HEK293 (cell line): ENCODE results near the gene CBFA2T2.

Source experiments
- GFI1B ChIP-seq: fragments of 450-650 bp; formaldehyde crosslinking; IDR thresholded peaks from 2 replicates; pipeline ENCODE4 v1.5.1; 2016; ENCODE audit warnings: missing biosample characterization, missing genetic modification characterization
- OVOL3 ChIP-seq: fragments of 450-650 bp; formaldehyde crosslinking; IDR thresholded peaks from 2 replicates; pipeline ENCODE4 v1.5.1; 2016; ENCODE audit warnings: missing biosample characterization, missing genetic modification characterization
- ZNF10 ChIP-seq: fragments of 450-650 bp; formaldehyde crosslinking; IDR thresholded peaks from 2 replicates; pipeline ENCODE4 v1.5.1; 2017; ENCODE audit warnings: missing biosample characterization, missing genetic modification characterization
- ZNF157 ChIP-seq: fragments of 450-650 bp; formaldehyde crosslinking; IDR thresholded peaks from 2 replicates; pipeline ENCODE4 v1.5.1; 2016; ENCODE audit warnings: missing biosample characterization, missing genetic modification characterization
- ZNF473 ChIP-seq: fragments of 450-650 bp; formaldehyde crosslinking; IDR thresholded peaks from 2 replicates; pipeline ENCODE4 v1.5.1; 2017; ENCODE audit warnings: missing biosample characterization, missing genetic modification characterization
- ZNF792 ChIP-seq: fragments of 450-650 bp; formaldehyde crosslinking; IDR thresholded peaks from 2 replicates; pipeline ENCODE4 v1.5.1; 2016; ENCODE audit warnings: missing biosample characterization, missing genetic modification characterization
- TF ChIP-seq, protein P1 (sequence below): fragments of 450-650 bp; formaldehyde crosslinking; IDR thresholded peaks from 2 replicates; pipeline ENCODE4 v1.5.1; 2016; ENCODE audit warnings: missing biosample characterization, missing genetic modification characterization
- TF ChIP-seq, protein P2 (sequence below): fragments of 450-650 bp; formaldehyde crosslinking; IDR thresholded peaks from 2 replicates; pipeline ENCODE4 v1.5.1; 2016; ENCODE audit warnings: missing biosample characterization, missing genetic modification characterization
- TF ChIP-seq, protein P3 (sequence below): fragments of 450-650 bp; formaldehyde crosslinking; IDR thresholded peaks from 2 replicates; pipeline ENCODE4 v1.5.1; 2016; ENCODE audit warnings: missing biosample characterization, missing genetic modification characterization
- TF ChIP-seq, protein P4 (sequence below): fragments of 450-650 bp; formaldehyde crosslinking; IDR thresholded peaks from 2 replicates; pipeline ENCODE4 v1.5.1; 2016; ENCODE audit warnings: missing biosample characterization, missing genetic modification characterization, low read depth
- TF ChIP-seq, protein P5 (sequence below): fragments of 450-650 bp; formaldehyde crosslinking; IDR thresholded peaks from 2 replicates; pipeline ENCODE4 v1.5.1; 2016; ENCODE audit warnings: missing biosample characterization, missing genetic modification characterization
- TF ChIP-seq, protein P6 (sequence below): fragments of 450-650 bp; formaldehyde crosslinking; IDR thresholded peaks from 2 replicates; pipeline ENCODE4 v1.5.1; 2016; ENCODE audit warnings: missing biosample characterization, missing genetic modification characterization
- TF ChIP-seq, protein P7 (sequence below): fragments of 450-650 bp; formaldehyde crosslinking; IDR thresholded peaks from 2 replicates; pipeline ENCODE4 v1.5.1; 2017; ENCODE audit warnings: missing biosample characterization, missing genetic modification characterization
- TF ChIP-seq, protein P8 (sequence below): fragments of 450-650 bp; formaldehyde crosslinking; optimal IDR thresholded peaks from 2 replicates; pipeline ENCODE3; 2016; ENCODE audit warnings: missing biosample characterization, mild to moderate bottlenecking, missing genetic modification characterization

DNA sequence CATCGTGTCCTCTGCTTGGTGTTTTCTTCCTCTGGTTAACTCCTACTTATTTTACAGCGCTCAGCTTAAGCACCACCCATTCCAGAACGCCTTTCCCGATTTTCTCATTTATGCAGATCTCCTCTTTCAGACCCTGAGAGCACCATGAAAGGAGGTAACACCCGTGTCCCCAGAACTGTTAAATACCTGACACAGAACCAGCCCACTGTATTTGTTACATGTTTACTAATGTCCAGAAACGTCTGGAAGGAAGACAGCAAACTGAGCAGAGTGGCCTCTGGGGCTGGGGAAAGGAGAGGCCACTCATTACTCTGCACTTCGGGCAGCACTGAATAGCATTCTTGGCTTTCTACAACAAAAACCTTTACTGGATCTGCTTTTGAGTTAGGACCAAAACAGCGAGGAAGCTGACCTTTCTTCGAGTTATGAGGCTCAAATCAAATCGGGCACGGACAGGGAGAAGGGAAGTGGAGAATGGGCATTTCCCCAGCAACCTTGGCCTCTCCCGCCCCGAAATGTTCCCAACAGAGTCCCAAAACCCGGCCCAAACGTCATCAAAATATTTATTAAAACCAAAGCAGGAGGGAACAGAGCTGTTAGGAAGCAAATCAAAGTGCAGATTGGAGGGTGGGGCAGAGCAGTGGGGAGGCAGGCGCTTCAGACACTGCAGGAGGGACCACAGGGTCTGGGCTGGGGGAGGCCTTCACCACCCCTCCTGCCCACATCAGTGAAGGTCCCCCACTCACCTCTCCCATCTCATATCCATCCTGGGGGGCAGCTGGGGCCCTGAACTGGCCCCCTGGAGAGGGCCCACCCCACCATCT, 185.5 kb downstream of the CBFA2T2 start:
- TF ChIP-seq, protein P1, sequence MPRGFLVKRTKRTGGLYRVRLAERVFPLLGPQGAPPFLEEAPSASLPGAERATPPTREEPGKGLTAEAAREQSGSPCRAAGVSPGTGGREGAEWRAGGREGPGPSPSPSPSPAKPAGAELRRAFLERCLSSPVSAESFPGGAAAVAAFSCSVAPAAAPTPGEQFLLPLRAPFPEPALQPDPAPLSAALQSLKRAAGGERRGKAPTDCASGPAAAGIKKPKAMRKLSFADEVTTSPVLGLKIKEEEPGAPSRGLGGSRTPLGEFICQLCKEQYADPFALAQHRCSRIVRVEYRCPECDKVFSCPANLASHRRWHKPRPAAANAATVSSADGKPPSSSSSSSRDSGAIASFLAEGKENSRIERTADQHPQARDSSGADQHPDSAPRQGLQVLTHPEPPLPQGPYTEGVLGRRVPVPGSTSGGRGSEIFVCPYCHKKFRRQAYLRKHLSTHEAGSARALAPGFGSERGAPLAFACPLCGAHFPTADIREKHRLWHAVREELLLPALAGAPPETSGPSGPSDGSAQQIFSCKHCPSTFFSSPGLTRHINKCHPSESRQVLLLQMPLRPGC (tag by site-specific recombination): no peak
- TF ChIP-seq ZNF792 (tag by site-specific recombination) (no peak), ZNF157 (tag by site-specific recombination) (no peak), GFI1B (tag by site-specific recombination) (no peak), ZNF473 (tag by site-specific recombination) (no peak), ZNF10 (tag by site-specific recombination) (no peak), OVOL3 (no peak)
- TF ChIP-seq, protein P2, sequence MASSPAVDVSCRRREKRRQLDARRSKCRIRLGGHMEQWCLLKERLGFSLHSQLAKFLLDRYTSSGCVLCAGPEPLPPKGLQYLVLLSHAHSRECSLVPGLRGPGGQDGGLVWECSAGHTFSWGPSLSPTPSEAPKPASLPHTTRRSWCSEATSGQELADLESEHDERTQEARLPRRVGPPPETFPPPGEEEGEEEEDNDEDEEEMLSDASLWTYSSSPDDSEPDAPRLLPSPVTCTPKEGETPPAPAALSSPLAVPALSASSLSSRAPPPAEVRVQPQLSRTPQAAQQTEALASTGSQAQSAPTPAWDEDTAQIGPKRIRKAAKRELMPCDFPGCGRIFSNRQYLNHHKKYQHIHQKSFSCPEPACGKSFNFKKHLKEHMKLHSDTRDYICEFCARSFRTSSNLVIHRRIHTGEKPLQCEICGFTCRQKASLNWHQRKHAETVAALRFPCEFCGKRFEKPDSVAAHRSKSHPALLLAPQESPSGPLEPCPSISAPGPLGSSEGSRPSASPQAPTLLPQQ (tag by site-specific recombination): no peak
- TF ChIP-seq, protein P3, sequence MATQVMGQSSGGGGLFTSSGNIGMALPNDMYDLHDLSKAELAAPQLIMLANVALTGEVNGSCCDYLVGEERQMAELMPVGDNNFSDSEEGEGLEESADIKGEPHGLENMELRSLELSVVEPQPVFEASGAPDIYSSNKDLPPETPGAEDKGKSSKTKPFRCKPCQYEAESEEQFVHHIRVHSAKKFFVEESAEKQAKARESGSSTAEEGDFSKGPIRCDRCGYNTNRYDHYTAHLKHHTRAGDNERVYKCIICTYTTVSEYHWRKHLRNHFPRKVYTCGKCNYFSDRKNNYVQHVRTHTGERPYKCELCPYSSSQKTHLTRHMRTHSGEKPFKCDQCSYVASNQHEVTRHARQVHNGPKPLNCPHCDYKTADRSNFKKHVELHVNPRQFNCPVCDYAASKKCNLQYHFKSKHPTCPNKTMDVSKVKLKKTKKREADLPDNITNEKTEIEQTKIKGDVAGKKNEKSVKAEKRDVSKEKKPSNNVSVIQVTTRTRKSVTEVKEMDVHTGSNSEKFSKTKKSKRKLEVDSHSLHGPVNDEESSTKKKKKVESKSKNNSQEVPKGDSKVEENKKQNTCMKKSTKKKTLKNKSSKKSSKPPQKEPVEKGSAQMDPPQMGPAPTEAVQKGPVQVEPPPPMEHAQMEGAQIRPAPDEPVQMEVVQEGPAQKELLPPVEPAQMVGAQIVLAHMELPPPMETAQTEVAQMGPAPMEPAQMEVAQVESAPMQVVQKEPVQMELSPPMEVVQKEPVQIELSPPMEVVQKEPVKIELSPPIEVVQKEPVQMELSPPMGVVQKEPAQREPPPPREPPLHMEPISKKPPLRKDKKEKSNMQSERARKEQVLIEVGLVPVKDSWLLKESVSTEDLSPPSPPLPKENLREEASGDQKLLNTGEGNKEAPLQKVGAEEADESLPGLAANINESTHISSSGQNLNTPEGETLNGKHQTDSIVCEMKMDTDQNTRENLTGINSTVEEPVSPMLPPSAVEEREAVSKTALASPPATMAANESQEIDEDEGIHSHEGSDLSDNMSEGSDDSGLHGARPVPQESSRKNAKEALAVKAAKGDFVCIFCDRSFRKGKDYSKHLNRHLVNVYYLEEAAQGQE (tag by site-specific recombination): no peak
- TF ChIP-seq, protein P4, sequence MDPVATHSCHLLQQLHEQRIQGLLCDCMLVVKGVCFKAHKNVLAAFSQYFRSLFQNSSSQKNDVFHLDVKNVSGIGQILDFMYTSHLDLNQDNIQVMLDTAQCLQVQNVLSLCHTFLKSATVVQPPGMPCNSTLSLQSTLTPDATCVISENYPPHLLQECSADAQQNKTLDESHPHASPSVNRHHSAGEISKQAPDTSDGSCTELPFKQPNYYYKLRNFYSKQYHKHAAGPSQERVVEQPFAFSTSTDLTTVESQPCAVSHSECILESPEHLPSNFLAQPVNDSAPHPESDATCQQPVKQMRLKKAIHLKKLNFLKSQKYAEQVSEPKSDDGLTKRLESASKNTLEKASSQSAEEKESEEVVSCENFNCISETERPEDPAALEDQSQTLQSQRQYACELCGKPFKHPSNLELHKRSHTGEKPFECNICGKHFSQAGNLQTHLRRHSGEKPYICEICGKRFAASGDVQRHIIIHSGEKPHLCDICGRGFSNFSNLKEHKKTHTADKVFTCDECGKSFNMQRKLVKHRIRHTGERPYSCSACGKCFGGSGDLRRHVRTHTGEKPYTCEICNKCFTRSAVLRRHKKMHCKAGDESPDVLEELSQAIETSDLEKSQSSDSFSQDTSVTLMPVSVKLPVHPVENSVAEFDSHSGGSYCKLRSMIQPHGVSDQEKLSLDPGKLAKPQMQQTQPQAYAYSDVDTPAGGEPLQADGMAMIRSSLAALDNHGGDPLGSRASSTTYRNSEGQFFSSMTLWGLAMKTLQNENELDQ (tag by site-specific recombination): no peak
- TF ChIP-seq, protein P5, sequence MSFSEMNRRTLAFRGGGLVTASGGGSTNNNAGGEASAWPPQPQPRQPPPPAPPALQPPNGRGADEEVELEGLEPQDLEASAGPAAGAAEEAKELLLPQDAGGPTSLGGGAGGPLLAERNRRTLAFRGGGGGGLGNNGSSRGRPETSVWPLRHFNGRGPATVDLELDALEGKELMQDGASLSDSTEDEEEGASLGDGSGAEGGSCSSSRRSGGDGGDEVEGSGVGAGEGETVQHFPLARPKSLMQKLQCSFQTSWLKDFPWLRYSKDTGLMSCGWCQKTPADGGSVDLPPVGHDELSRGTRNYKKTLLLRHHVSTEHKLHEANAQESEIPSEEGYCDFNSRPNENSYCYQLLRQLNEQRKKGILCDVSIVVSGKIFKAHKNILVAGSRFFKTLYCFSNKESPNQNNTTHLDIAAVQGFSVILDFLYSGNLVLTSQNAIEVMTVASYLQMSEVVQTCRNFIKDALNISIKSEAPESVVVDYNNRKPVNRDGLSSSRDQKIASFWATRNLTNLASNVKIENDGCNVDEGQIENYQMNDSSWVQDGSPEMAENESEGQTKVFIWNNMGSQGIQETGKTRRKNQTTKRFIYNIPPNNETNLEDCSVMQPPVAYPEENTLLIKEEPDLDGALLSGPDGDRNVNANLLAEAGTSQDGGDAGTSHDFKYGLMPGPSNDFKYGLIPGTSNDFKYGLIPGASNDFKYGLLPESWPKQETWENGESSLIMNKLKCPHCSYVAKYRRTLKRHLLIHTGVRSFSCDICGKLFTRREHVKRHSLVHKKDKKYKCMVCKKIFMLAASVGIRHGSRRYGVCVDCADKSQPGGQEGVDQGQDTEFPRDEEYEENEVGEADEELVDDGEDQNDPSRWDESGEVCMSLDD: no peak
- TF ChIP-seq, protein P6, sequence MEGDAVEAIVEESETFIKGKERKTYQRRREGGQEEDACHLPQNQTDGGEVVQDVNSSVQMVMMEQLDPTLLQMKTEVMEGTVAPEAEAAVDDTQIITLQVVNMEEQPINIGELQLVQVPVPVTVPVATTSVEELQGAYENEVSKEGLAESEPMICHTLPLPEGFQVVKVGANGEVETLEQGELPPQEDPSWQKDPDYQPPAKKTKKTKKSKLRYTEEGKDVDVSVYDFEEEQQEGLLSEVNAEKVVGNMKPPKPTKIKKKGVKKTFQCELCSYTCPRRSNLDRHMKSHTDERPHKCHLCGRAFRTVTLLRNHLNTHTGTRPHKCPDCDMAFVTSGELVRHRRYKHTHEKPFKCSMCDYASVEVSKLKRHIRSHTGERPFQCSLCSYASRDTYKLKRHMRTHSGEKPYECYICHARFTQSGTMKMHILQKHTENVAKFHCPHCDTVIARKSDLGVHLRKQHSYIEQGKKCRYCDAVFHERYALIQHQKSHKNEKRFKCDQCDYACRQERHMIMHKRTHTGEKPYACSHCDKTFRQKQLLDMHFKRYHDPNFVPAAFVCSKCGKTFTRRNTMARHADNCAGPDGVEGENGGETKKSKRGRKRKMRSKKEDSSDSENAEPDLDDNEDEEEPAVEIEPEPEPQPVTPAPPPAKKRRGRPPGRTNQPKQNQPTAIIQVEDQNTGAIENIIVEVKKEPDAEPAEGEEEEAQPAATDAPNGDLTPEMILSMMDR: no peak
- TF ChIP-seq, protein P7, sequence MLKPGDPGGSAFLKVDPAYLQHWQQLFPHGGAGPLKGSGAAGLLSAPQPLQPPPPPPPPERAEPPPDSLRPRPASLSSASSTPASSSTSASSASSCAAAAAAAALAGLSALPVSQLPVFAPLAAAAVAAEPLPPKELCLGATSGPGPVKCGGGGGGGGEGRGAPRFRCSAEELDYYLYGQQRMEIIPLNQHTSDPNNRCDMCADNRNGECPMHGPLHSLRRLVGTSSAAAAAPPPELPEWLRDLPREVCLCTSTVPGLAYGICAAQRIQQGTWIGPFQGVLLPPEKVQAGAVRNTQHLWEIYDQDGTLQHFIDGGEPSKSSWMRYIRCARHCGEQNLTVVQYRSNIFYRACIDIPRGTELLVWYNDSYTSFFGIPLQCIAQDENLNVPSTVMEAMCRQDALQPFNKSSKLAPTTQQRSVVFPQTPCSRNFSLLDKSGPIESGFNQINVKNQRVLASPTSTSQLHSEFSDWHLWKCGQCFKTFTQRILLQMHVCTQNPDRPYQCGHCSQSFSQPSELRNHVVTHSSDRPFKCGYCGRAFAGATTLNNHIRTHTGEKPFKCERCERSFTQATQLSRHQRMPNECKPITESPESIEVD (tag by site-specific recombination): no peak
- TF ChIP-seq, protein P8, sequence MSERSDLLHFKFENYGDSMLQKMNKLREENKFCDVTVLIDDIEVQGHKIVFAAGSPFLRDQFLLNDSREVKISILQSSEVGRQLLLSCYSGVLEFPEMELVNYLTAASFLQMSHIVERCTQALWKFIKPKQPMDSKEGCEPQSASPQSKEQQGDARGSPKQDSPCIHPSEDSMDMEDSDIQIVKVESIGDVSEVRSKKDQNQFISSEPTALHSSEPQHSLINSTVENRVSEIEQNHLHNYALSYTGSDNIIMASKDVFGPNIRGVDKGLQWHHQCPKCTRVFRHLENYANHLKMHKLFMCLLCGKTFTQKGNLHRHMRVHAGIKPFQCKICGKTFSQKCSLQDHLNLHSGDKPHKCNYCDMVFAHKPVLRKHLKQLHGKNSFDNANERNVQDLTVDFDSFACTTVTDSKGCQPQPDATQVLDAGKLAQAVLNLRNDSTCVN (tag by site-specific recombination): no peak
